Measurements from ENCODE around the gene PROZ. TPM values are rescaled to one million over a fixed set of nuclear protein-coding genes. Genes with fewer than 3 reads are reported as not detected.

Gene PROZ
- total RNA-seq, 1 donor = not detected

GRCh38 chr13:113147206-113147605, 11.2 kb upstream of the PROZ start:
- H3K79me2 ChIP-seq (ENCODE audit: insufficient read depth, low read length) = no peaks in the 10 kb centered on the region
- no peak for DNase-seq (ENCODE audit: insufficient read length, low spot score, missing footprints)
- no peak overlapping the region for H3K4me2 ChIP-seq (ENCODE audit: insufficient read depth, low read length)
- H3K4me3 ChIP-seq (ENCODE audit: insufficient read depth, low read length) = no peak overlapping the region
- no peaks in the 10 kb centered on the region for H3K9me3 ChIP-seq (ENCODE audit: low read depth, low read length)
- no peak overlapping the region for H2AFZ ChIP-seq (ENCODE audit: low read length)
- no peaks in the 10 kb centered on the region for H3K36me3 ChIP-seq (ENCODE audit: insufficient read depth, low read length)
- no peaks in the 10 kb centered on the region for H4K20me1 ChIP-seq (ENCODE audit: insufficient read depth, low read length)
- TF ChIP-seq, protein P1, sequence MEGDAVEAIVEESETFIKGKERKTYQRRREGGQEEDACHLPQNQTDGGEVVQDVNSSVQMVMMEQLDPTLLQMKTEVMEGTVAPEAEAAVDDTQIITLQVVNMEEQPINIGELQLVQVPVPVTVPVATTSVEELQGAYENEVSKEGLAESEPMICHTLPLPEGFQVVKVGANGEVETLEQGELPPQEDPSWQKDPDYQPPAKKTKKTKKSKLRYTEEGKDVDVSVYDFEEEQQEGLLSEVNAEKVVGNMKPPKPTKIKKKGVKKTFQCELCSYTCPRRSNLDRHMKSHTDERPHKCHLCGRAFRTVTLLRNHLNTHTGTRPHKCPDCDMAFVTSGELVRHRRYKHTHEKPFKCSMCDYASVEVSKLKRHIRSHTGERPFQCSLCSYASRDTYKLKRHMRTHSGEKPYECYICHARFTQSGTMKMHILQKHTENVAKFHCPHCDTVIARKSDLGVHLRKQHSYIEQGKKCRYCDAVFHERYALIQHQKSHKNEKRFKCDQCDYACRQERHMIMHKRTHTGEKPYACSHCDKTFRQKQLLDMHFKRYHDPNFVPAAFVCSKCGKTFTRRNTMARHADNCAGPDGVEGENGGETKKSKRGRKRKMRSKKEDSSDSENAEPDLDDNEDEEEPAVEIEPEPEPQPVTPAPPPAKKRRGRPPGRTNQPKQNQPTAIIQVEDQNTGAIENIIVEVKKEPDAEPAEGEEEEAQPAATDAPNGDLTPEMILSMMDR (IDR thresholded peaks at IDR 0.05; ENCODE audit: extremely low read depth, low read depth, low read length) = no peak
- H3K4me1 ChIP-seq (ENCODE audit: insufficient read depth, low read length) = peaks cover 2% of the 10 kb centered on the region
- H3K27me3 ChIP-seq (ENCODE audit: insufficient read depth, low read length) = peaks cover 3% of the 10 kb centered on the region
- no peak overlapping the region for H3K27ac ChIP-seq (ENCODE audit: low read depth, low read length)

GRCh38 chr13:113148407-113148806, 10.0 kb upstream of the PROZ start:
- Histone ChIP-seq H3K27ac (ENCODE audit: low read depth, low read length) (no peak overlapping the region), H3K79me2 (ENCODE audit: insufficient read depth, low read length) (no peaks in the 10 kb centered on the region), H3K4me1 (ENCODE audit: insufficient read depth, low read length) (peaks cover 14% of the 10 kb centered on the region), H3K9me3 (ENCODE audit: low read depth, low read length) (no peaks in the 10 kb centered on the region), H3K4me2 (ENCODE audit: insufficient read depth, low read length) (no peak overlapping the region), H3K4me3 (ENCODE audit: insufficient read depth, low read length) (no peak overlapping the region), H3K36me3 (ENCODE audit: insufficient read depth, low read length) (no peaks in the 10 kb centered on the region), H2AFZ (ENCODE audit: low read length) (no peak overlapping the region), H4K20me1 (ENCODE audit: insufficient read depth, low read length) (no peaks in the 10 kb centered on the region), H3K27me3 (ENCODE audit: insufficient read depth, low read length) (peaks cover 3% of the 10 kb centered on the region)
- DNase-seq (ENCODE audit: insufficient read length, low spot score, missing footprints) = peak; percentile 23
- TF ChIP-seq, protein P1 (IDR thresholded peaks at IDR 0.05; ENCODE audit: extremely low read depth, low read depth, low read length) = no peak

GRCh38 chr13:113148940-113149503, 9.4 kb upstream of the PROZ start:
- TF ChIP-seq, protein P1 (IDR thresholded peaks at IDR 0.05; ENCODE audit: extremely low read depth, low read depth, low read length) = no peak
- Histone ChIP-seq H4K20me1 (ENCODE audit: insufficient read depth, low read length) (no peaks in the 10 kb centered on the region), H3K36me3 (ENCODE audit: insufficient read depth, low read length) (no peaks in the 10 kb centered on the region), H3K9me3 (ENCODE audit: low read depth, low read length) (no peaks in the 10 kb centered on the region), H2AFZ (ENCODE audit: low read length) (no peak overlapping the region), H3K27ac (ENCODE audit: low read depth, low read length) (no peak overlapping the region), H3K79me2 (ENCODE audit: insufficient read depth, low read length) (no peaks in the 10 kb centered on the region), H3K27me3 (ENCODE audit: insufficient read depth, low read length) (peaks cover 3% of the 10 kb centered on the region), H3K4me2 (ENCODE audit: insufficient read depth, low read length) (no peak overlapping the region), H3K4me3 (ENCODE audit: insufficient read depth, low read length) (no peak overlapping the region), H3K4me1 (ENCODE audit: insufficient read depth, low read length) (peaks cover 16% of the 10 kb centered on the region)
- peak; percentile 44 for DNase-seq (ENCODE audit: insufficient read length, low spot score, missing footprints)

DNA sequence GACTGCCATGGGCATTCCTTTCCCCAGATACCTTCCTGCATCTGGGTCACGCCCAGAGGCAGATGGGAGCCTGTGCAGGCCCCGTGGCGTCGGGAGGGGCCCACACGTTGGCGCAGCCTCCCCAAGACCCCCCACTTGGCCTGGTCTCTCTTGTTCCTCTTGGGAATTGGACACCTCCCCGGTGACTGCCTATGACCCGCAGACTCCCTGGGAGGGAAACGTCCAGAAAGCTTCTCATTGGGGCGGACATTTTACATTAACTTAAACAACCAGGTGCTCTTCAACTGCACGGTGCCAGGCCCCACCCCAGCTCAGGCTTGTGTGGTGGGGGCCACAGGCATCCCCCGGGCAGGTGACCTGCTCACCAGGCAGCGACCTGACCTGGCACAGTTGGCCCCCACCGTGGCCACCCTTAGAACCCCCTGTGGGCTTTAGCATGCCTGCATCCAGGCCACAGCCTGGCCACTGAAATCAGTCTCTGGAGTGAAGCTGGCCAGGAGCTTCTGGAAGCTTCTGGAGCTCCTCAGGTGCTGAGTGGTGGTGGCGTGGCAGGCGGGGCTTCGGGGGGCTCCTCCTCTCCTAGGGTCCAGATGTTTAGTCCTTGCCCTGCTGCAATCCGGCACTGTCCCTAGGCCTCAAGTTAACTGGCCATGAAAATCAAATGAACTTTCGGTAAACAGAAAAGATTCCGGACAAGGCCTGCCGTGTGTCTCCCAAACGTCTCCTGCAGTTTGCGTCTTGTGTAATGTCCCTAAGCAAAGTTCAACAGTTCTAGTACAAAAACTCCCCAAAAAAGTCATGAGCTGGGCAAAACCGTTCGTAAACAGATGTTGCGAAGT, 8.5 kb upstream of the PROZ start:
- TF ChIP-seq, protein P1 (IDR thresholded peaks at IDR 0.05; ENCODE audit: extremely low read depth, low read depth, low read length) = no peak
- no peak overlapping the region for H2AFZ ChIP-seq (ENCODE audit: low read length)
- H3K9me3 ChIP-seq (ENCODE audit: low read depth, low read length) = no peaks in the 10 kb centered on the region
- H3K4me2 ChIP-seq (ENCODE audit: insufficient read depth, low read length) = no peak overlapping the region
- DNase-seq (ENCODE audit: insufficient read length, low spot score, missing footprints) = peak; percentile 76
- no peak overlapping the region for H3K4me3 ChIP-seq (ENCODE audit: insufficient read depth, low read length)
- H3K27me3 ChIP-seq (ENCODE audit: insufficient read depth, low read length) = peaks cover 3% of the 10 kb centered on the region
- peaks cover 16% of the 10 kb centered on the region for H3K4me1 ChIP-seq (ENCODE audit: insufficient read depth, low read length)
- H4K20me1 ChIP-seq (ENCODE audit: insufficient read depth, low read length) = no peaks in the 10 kb centered on the region
- no peaks in the 10 kb centered on the region for H3K79me2 ChIP-seq (ENCODE audit: insufficient read depth, low read length)
- no peaks in the 10 kb centered on the region for H3K36me3 ChIP-seq (ENCODE audit: insufficient read depth, low read length)
- no peak overlapping the region for H3K27ac ChIP-seq (ENCODE audit: low read depth, low read length)

Measured in osteoblast (primary cell).